HG03135 (cell line): Measurements from ENCODE around the gene TTBK2.

Experiments
- ATAC-seq: cut with Tn5 transposase; IDR thresholded peaks from one replicate; pipeline ENCODE4 v1.9.1; 2021; ENCODE audit warnings: mild to moderate bottlenecking, moderate library complexity; ENCODE audit not compliant: unreplicated experiment

TTBK2 gene

GRCh38 chr15:42730135-42730534 lies 190.4 kb downstream of the TTBK2 start:
- ATAC-seq, result no peak

GRCh38 chr15:42729409-42729808 lies 191.2 kb downstream of the TTBK2 start:
- ATAC-seq, result no peak

GRCh38 chr15:42728972-42729371 lies 191.6 kb downstream of the TTBK2 start:
- no peak for ATAC-seq

GRCh38 chr15:42728560-42728959 lies 192.0 kb downstream of the TTBK2 start:
- no peak for ATAC-seq

GRCh38 chr15:42727750-42728381 lies 192.7 kb downstream of the TTBK2 start:
- ATAC-seq, result no peak

- ATAC-seq, result no peak
Observed at GRCh38 chr15:42726114-42726513, 194.5 kb downstream of the TTBK2 start.

GRCh38 chr15:42725331-42725903 lies 195.2 kb downstream of the TTBK2 start:
- no peak for ATAC-seq

- ATAC-seq, result no peak
Observed at GRCh38 chr15:42724276-42724675, 196.3 kb downstream of the TTBK2 start.

GRCh38 chr15:42723068-42723467 lies 197.5 kb downstream of the TTBK2 start:
- ATAC-seq, result no peak

GRCh38 chr15:42721916-42722315 lies 198.7 kb downstream of the TTBK2 start:
- no peak for ATAC-seq

- ATAC-seq, result no peak
Observed at GRCh38 chr15:42721016-42721415, 199.6 kb downstream of the TTBK2 start.

GRCh38 chr15:42720071-42720470 lies 200.5 kb downstream of the TTBK2 start:
- no peak for ATAC-seq

GRCh38 chr15:42719043-42719442 lies 201.5 kb downstream of the TTBK2 start:
- no peak for ATAC-seq

- no peak for ATAC-seq
Observed at GRCh38 chr15:42716626-42717025, 204.0 kb downstream of the TTBK2 start.

GRCh38 chr15:42716125-42716524 lies 204.5 kb downstream of the TTBK2 start:
- ATAC-seq, result no peak

- ATAC-seq, result no peak
Observed at GRCh38 chr15:42712584-42712983, 208.0 kb downstream of the TTBK2 start.

GRCh38 chr15:42711746-42712145 lies 208.8 kb downstream of the TTBK2 start:
- no peak for ATAC-seq

- ATAC-seq, result no peak
Observed at GRCh38 chr15:42710662-42711061, 209.9 kb downstream of the TTBK2 start.

GRCh38 chr15:42707873-42708544 lies 212.6 kb downstream of the TTBK2 start:
- no peak for ATAC-seq

- no peak for ATAC-seq
Observed at GRCh38 chr15:42707068-42707467, 213.5 kb downstream of the TTBK2 start.

- ATAC-seq, result no peak
Observed at GRCh38 chr15:42705336-42705735, 215.2 kb downstream of the TTBK2 start.

GRCh38 chr15:42704492-42704926 lies 216.1 kb downstream of the TTBK2 start:
- ATAC-seq, result peak; percentile 52
